COLO829 (cell line): Measurements from ENCODE around the gene BCDIN3D.
A peak's percentile ranks its signal among the peaks of the same experiment; 100 is the strongest.
"Not testable (repeated sequence)": the region's sequence is repeated elsewhere in the genome, so short reads cannot be mapped to it uniquely, and the experiment has no call there.

Experiments used
- DNase-seq: peaks from one replicate; pipeline ENCODE4 v3.0.0; 2012; ENCODE audit warnings: low spot score

Gene BCDIN3D

DNA sequence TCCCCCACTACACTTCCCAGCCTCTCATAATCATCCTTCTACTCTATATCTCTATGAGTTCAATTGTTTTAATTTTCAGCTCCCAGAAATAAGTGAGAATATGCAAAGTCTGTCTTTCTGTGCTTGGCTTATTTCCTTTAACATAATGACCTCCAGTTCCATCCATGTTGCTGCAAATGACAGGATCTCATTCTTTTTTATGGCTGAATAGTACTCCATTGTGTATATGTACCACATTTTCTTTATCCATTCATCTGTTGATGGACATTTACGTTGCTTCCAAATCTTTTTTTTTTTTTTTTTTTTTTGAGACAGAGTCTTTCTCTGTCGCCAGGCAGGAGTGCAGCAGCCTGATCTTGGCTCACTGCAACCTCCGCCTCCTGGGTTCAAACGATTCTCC lies 13.0 kb upstream of the BCDIN3D start:
- not testable (repeated sequence) for DNase-seq

DNA sequence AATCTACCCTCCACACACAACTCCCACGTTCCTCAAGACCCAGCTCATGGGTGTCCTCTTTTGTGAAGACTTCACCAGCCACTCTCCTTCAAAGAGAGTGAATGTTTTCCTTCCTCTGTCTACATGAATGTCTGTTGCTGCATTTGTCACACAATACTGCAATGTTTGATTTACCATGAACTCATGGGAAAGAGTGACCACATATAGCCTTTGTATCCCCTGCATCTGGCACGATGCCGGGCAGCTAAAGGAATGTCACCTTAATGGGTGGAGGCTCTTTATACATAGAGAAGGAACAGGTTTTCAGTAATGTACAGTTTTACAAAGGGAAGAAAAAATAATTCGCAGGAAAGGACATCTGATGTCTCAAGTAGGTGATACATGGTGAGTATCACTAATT lies 12.1 kb upstream of the BCDIN3D start:
- DNase-seq, result no peak

GRCh38 chr12:49853671-49854070 lies 10.8 kb upstream of the BCDIN3D start:
- DNase-seq, result no peak

GRCh38 chr12:49847161-49847560 lies 4.3 kb upstream of the BCDIN3D start:
- DNase-seq, result no peak

DNA sequence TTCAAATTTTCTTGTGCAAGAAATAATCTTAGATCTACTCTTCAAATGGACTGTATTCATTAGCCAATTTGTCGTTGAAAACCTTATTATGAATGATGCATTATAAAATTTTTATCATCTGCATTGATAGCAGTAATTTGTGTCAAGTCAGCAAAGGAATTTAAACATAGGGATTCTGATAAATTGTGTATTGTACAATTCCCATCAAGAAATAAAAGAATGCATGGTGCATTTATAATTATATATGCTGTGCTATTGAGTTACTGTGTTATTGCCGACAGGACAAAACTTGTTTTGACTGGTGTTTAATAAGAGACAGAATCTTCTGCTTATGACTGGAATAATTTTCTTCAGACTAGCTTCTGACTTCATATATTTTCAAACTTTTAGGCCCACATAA lies 3.1 kb upstream of the BCDIN3D start:
- DNase-seq, result no peak

GRCh38 chr12:49843876-49844437 lies 1.1 kb upstream of the BCDIN3D start:
- no peak for DNase-seq

DNA sequence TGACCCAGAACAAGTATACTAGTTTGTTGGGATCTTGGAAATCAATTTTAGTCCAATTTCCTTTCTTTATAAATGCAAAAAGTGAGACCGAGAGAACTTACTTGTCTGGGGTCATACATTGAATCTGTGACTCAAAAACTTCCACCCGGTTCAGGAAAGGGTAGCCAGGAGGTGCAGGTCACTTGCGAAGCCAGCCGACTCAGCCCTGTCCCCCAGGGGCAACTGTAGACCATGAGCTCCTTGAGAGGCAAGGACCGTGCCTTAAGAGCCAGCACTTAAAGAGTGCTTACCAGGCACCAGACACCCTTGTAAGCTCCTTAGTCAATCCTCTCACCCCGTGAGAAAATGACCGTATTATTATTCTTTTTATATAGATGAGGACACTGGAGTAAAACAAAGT lies 505 bp upstream of the BCDIN3D start:
- DNase-seq, result no peak

DNA sequence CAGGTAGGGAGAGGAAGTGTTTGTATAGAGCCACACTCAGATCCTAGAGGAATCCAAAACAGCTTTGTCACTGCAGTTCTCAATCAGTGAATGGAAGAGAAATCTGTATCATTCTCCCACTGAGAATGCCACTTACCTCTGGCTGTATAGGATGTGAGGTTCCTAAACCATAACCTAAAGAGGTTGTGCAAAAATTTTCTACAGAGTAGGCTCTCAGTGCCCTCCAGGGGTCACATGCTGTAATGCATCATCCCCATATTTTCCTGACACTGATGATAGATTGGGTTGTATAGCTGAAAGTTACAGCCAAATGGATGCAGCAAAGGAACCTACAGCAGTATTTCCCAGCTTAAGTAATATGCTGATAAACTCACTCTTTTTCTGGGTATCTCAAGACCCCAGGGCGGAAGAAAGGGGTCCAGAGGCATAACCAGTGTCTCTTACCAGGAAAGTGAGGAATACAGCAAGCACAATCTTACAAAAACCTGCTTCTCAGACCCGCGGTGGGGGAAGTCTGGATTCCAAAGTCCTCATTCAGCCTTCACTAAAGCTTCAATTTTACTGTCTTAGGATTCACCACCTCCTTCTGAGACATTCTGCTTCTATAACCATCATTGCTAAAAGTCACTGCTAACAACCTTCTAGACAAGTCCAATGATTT lies 3.8 kb downstream of the BCDIN3D start:
- peak; percentile 42 for DNase-seq

DNA sequence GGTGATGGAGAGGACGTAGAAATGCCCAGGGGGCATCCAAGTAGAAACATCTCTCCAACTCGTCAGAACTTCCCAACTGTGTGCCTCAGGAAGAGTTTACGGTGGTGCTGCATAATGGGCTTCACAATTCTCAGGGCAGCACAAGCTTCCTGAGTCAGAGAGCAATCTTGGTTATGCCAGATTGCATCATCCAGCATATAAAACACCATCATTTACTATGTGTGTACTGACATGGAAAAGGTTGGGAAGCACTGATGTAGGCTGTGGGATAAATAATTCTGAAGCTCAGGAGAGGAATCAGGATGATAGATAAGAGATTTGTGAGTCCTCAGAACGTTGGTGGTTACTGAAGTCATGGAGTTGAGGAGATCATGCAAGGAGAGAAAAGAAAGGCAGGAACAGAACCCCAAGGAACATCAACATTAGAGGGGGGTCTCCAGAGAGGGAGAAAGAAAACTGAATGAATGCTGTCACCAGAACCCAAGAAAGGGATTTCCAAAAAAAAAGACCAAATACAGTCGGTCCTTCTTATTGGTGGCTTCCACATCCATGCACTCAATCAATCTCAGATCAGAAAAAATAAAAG lies 10.0 kb downstream of the BCDIN3D start:
- no peak for DNase-seq

GRCh38 chr12:49831717-49832116 lies 11.2 kb downstream of the BCDIN3D start:
- DNase-seq, result no peak

DNA sequence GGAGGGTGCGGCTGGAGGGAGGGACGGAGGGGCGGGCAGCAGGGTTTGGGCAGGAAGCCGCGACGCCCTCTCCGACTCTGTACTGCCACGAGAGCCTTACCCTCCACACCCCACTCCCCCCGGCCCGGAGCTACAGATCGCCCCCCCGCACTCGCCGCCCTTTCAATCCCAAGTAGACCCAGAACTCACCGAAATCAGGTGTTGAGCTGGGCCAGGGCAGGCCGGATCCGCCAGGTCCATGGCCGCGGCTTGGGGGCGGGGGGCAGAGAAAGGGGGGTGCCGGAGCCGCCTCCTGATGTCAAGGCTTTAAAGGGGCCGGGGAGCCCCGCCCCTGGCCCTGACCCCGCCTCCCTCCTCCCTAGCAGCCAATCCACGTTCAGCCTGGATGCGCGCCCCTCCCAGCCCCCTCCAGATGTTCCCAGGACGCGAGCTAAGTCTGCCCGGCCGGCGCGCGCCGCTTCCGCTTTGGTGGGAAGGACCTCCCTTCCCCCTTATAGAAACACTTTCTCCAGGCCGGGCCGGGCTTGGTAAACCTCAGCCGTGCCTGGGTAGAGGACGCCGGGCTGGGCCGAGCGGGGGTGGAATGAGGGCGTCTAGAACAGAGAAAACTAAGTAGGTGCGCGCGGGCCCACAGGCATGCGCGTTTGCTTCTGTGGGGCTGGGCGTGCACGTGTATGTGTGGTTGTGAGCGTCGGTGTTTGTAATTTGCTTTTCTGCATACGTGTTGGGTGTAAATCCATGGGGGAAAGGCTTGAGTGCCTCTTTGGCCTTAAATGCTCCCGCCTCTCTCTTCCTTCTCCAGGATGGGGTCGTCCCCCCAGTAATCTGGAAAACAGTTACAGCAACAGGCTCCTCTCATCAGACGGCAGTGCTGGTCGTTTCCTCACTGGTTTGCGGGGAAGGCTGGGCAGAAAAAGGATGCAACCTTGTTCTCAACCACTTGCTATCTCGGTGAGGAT lies 14.5 kb downstream of the BCDIN3D start, which contains the start of gene NCKAP5L:
Gene NCKAP5L (minus strand): TSS at position 281 of the 959 bp plus-strand sequence. CDS start 24,369 bp downstream, outside the sequence.
- DNase-seq, result peak; percentile 97

GRCh38 chr12:49827401-49828099 lies 15.4 kb downstream of the BCDIN3D start:
- DNase-seq, result peak; percentile 41

- DNase-seq, result no peak
Measured at GRCh38 chr12:49827051-49827400, 15.9 kb downstream of the BCDIN3D start.

DNA sequence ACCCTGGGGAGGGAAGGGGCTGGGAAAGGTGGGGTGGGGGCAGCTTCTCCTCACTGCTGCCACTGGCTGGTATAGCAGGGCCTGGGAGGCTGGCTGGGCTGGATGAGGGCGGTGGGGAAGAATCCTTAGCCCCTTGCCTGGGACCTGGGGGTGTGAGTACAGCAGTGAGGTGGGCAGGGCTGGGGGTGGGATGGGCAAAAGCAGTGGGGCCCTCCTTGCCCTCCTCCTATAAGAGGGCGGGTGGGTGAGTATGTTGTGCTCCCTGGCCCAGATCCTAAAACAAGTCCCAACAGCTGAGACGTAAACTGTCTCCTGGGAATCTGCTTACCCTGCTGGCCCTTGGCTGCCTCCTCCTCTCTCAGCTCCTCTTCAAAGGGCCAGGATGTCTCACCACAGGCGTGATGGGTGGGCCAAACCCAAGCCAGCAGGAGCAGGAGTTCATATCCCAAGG lies 16.9 kb downstream of the BCDIN3D start:
- DNase-seq, result no peak

GRCh38 chr12:49825360-49825970 lies 17.4 kb downstream of the BCDIN3D start:
- DNase-seq, result no peak

- DNase-seq, result no peak
Measured at GRCh38 chr12:49824895-49825294, 18.0 kb downstream of the BCDIN3D start.

DNA sequence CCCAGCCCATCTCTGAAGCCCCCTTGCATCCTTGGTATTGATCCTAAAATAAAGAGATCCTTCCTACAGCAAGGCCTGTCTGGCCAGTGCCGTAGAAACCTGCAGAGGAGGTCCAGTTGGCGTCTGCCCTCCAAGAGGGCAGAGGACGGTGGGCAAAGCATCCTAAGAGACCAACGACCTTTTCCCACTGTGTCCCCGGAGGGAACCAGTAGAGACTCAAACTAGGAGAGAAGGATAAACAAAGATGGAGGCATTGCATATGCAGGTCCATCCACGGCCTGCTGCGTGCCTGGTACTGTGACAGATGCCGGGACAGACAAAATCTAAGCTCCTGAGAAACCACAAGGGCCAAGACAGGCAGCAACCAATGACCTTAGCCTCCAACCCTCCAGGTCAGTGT lies 18.5 kb downstream of the BCDIN3D start:
- no peak for DNase-seq

DNA sequence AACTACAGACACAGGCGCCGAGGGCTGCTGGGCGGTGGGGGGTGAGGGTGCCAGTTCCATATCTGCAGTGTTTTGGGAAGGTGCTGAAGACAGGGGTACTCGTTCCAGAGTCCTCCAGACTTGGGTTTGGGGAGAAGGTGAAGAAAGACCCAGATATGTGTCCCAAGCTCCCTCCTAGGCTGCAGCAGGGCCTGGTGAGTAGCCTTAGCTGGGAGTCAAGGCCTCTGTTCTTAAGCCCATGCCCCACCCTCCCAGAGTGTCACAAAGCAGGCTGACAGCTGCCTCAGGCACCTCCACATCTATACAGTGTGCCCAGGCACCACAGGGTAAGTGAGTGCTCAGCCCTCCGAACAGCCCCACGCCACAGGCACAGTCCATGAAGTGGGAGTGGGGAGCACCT lies 19.0 kb downstream of the BCDIN3D start:
- no peak for DNase-seq

DNA sequence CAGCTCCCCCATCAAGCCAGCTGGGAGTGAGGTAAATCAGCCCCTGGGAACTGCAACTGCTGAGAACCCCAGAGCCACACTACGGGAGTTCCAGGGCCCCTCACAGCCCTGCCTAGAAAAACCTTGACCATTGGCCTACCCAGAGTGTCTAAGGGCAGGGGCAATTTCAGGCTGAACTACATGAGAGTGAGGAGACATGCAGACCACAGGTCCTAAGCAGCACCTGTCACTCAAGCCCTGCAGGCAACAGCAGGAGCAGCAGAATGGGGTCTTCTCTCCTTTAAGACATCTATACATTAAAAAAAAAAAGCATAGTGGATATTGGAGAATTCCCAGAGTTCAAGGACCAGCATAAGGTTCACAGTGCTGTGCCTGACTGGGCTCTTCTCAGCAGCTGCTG lies 19.6 kb downstream of the BCDIN3D start:
- DNase-seq, result no peak

DNA sequence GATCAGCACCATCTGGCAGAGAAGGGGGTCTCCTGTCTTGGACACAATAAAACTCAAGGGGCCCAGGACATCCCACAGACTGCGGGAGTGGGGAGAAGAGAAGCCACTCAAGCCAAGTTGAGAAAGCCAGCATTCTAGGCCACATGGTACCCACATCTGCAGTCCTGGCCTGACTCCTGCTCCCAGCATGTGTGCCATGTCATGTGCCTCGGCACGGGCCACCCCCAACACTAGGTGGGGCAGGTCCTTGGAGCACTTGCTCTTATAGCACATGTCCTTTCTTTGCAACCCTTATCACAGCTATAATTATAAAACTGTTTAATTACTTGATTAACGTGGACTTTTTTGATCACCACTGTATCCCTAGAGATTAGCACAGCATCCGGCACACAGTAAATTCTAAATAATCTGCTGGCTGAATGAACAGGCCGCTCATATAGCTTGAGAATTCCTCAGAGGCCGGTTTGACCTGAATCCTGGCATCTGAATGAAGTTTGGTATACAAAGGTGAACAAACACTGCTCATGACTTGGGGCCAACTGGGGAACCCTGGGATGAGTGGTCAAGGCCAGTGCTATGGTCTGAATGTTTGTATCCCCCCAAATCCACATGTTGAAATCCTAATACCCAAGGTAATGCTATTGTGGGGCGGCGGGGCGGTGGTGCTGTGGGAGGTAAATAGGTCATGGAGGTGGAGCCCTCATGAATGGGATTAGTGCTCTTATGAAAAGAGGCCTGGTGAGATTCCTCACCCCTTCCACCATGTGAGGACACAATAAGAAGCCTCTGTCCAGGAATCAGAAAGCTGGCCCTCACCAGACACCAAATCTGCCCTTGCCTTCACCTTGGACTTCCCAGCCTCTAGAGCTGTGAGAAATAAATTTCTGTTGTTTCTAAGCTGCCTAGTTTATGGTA lies 21.3 kb downstream of the BCDIN3D start:
- DNase-seq, result no peak
